K562 (cell line): Measurements from ENCODE around the gene ERFL. TPM values are rescaled to one million over a fixed set of nuclear protein-coding genes. Genes with fewer than 3 reads are reported as not detected.

Experiments
- ATAC-seq: fragments of 200-7000 bp; cut with Tn5 transposase; 3 replicates; pipeline ENCODE4 v1.9.1; 2020; ENCODE audit warnings: moderate library complexity
- BruUV-seq: library from RNA; stranded (reverse); fragments of 400-500 nt; replicated peaks from 2 replicates; lab custom pipeline; 2021; lab: Mats Ljungman, UMichigan
- CTCF ChIA-PET: fragments of 300-600 bp; formaldehyde crosslinking; extraction: SDS; loops from one replicate; lab custom pipeline; 2021; ENCODE audit warnings: low intra/inter-chr PET ratio; lab: Yijun Ruan, JAX
- POLR2A ChIA-PET: fragments of 300-600, 350-650 bp; sonication (Branson Sonifier 250); formaldehyde crosslinking; extraction: SDS; loops from one replicate; lab custom pipeline; 2021; ENCODE audit warnings: antibody characterized with exemption, inconsistent platforms; lab: Yijun Ruan, JAX
- DNase-seq, 4 experiments: peaks; one replicate each; pipeline versions ENCODE4 v3.0.0 to v3.0.0-alpha.2; 2011 to 2018; ENCODE audit warnings: low spot score in 3 of 4, mixed read lengths in 3 of 4; ENCODE audit errors: extremely low read depth in 1 of 4
- FAIRE-seq: peaks from 2 replicates; lab custom pipeline; 2011; peaks lifted over from hg19 to GRCh38; lab: Jason Lieb, UNC
- H2AFZ ChIP-seq: 2 replicates; pipeline ENCODE4 v1.6.0; 2011; ENCODE audit warnings: low read depth, low read length, control low read depth, inconsistent platforms
- H3K27ac ChIP-seq: fragments of 200-600 bp; 3 replicates; pipeline ENCODE4 v1.8.0; 2011; ENCODE audit warnings: low read depth, mild to moderate bottlenecking, control low read depth, inconsistent platforms, low read length, moderate library complexity, mixed read lengths; ENCODE audit errors: extremely low read depth
- H3K27me3 ChIP-seq, 2 experiments: fragments of 300-600 bp in 1 of 2; 2 replicates in 1 of 2; 3 replicates in 1 of 2; pipeline versions ENCODE4 v1.6.0 to v1.8.0; 2011; ENCODE audit warnings: inconsistent platforms in 2 of 2, low read length in 2 of 2, mild to moderate bottlenecking in 1 of 2, mixed read lengths in 1 of 2, moderate library complexity in 1 of 2; ENCODE audit not compliant: control insufficient read depth in 2 of 2, insufficient read depth in 2 of 2
- H3K36me3 ChIP-seq: fragments of 300-600 bp; 3 replicates; pipeline ENCODE4 v1.8.0; 2011; ENCODE audit warnings: mild to moderate bottlenecking, low read length, inconsistent platforms; ENCODE audit not compliant: control insufficient read depth, insufficient read depth
- H3K4me1 ChIP-seq, 2 experiments: fragments of 200-600 bp in 1 of 2; replicated peaks in 1 of 2; 2 replicates in 1 of 2; 3 replicates in 1 of 2; pipeline versions ENCODE4 v1.5.1 to v1.8.0; 2011; ENCODE audit warnings: inconsistent platforms in 2 of 2, low read length in 2 of 2, mild to moderate bottlenecking in 1 of 2, mixed read lengths in 1 of 2, moderate library complexity in 1 of 2; ENCODE audit not compliant: control insufficient read depth in 2 of 2, insufficient read depth in 2 of 2
- H3K4me2 ChIP-seq: 2 replicates; pipeline ENCODE4 v1.6.1; 2011; ENCODE audit warnings: low read length, control low read depth, inconsistent platforms, mixed read lengths; ENCODE audit not compliant: insufficient read depth
- H3K4me3 ChIP-seq: fragments of 200-600 bp; sonication (generic), shearing (Covaris generic); 2 replicates; pipeline ENCODE4 v1.5.1; 2016; ENCODE audit warnings: control low read depth, inconsistent platforms
- H3K79me2 ChIP-seq: fragments of 200-600 bp; 3 replicates; pipeline ENCODE4 v1.8.0; 2011; ENCODE audit warnings: low read length, inconsistent platforms; ENCODE audit not compliant: control insufficient read depth, insufficient read depth
- H3K9ac ChIP-seq, 2 experiments: 2 replicates each; pipeline versions ENCODE4 v1.6.0 to v1.6.1; 2011; ENCODE audit warnings: low read depth in 2 of 2, low read length in 2 of 2, control low read depth in 1 of 2, inconsistent platforms in 1 of 2, mild to moderate bottlenecking in 1 of 2, mixed read lengths in 1 of 2; ENCODE audit not compliant: insufficient read depth in 1 of 2
- H3K9me1 ChIP-seq: one replicate; pipeline ENCODE4 v1.6.0; 2011; ENCODE audit warnings: inconsistent platforms, mild to moderate bottlenecking, low read length, moderate library complexity; ENCODE audit not compliant: control insufficient read depth, insufficient read depth
- H3K9me3 ChIP-seq: replicated peaks from 2 replicates; pipeline ENCODE4 v1.5.1; 2011; ENCODE audit warnings: low read depth, low read length, inconsistent platforms; ENCODE audit not compliant: control insufficient read depth, insufficient read depth
- H4K20me1 ChIP-seq: replicated peaks from 2 replicates; pipeline ENCODE4 v1.6.1; 2011; ENCODE audit warnings: low read length, inconsistent platforms, mixed read lengths; ENCODE audit not compliant: control insufficient read depth, insufficient read depth
- EP300 ChIP-seq: IDR thresholded peaks from 2 replicates; pipeline ENCODE4 v1.6.1; 2012; ENCODE audit warnings: low read length, improper control_type of control experiment
- POLR2G ChIP-seq: fragments of 200-400 bp; formaldehyde crosslinking; IDR thresholded peaks from 2 replicates; pipeline ENCODE4 v1.6.1; 2017; ENCODE audit warnings: low read depth, mild to moderate bottlenecking, antibody characterized with exemption, low read length, moderate library complexity
- SAFB ChIP-seq: fragments of 200-400 bp; formaldehyde crosslinking; IDR thresholded peaks from 2 replicates; pipeline ENCODE4 v1.6.1; 2017; ENCODE audit warnings: low read depth, low read length, borderline replicate concordance
- SUPT5H ChIP-seq: fragments of 450-650 bp; IDR thresholded peaks from 2 replicates; pipeline ENCODE4 v1.6.1; 2016
- ZNF143 ChIP-seq: sonication (generic); formaldehyde crosslinking; IDR thresholded peaks from 2 replicates; pipeline ENCODE4 v1.9.0; 2022; ENCODE audit warnings: mild to moderate bottlenecking, missing genetic modification reagents
- WGBS: fragments of 100-300 bp; shearing (Covaris generic); methylation state at CpG from one replicate; pipeline ENCODE4 v1.1.6; 2016; ENCODE audit warnings: low coverage, mixed read lengths; ENCODE audit not compliant: insufficient coverage; ENCODE audit errors: missing lambda C conversion rate; 5-methylcytosine and 5-hydroxymethylcytosine counted together
- in situ Hi-C: fragments of 300-500 bp; cut with MboI; formaldehyde crosslinking; loops from 4 replicates; pipeline ENCODE4 v1.15.0; 2018; ENCODE audit warnings: inconsistent platforms, mixed read lengths
- intact Hi-C: fragments of 100-400 bp; cut with micrococcal nuclease; formaldehyde crosslinking; loops from 2 replicates; pipeline ENCODE4 v1.14.2; 2022
- polyA plus RNA-seq, 8 experiments: library from polyadenylated mRNA; depleted of rRNA in 4 of 8; stranded (reverse) in 5 of 8; unstranded in 3 of 8; fragments of >200 nt; fragmentation: Nextera tagmentation in 2 of 8; fragmentation: Illumina TruSeq in 1 of 8; extraction: Ambion mirVana in 2 of 8; extraction: Trizol in 1 of 8; gene quantifications; 2 replicates each; pipeline versions ENCODE4 v1.2.1 to v1.2.3, GENCODE V29; 2011 to 2014; ENCODE audit warnings: inconsistent platforms in 1 of 8, missing spikeins in 1 of 8
- total RNA-seq, 7 experiments: library from RNA; depleted of rRNA in 6 of 7; stranded (reverse); fragments of >200 nt in 6 of 7; fragmentation: Illumina TruSeq in 2 of 7; extraction: Trizol in 2 of 7; gene quantifications; 2 replicates each; pipeline versions ENCODE4 v1.2.1 to v1.2.3, GENCODE V29; 2011 to 2021; ENCODE audit warnings: low replicate concordance in 1 of 7
- TF ChIP-seq, protein P1 (sequence below), 3 experiments: fragments of 200-800 bp in 1 of 3; sonication (Bioruptor generic) in 1 of 3; sonication (generic) in 1 of 3; formaldehyde crosslinking in 1 of 3; IDR thresholded peaks; 2 replicates each; pipeline versions ENCODE4 v1.6.1 to v1.8.0; 2016 to 2022; ENCODE audit warnings: mild to moderate bottlenecking in 2 of 3, missing compliant biosample characterization in 2 of 3, missing genetic modification characterization in 2 of 3, missing genetic modification reagents in 1 of 3
- TF ChIP-seq, protein P2 (sequence below): sonication (generic); formaldehyde crosslinking; IDR thresholded peaks from 2 replicates; pipeline ENCODE4 v1.9.0; 2022; ENCODE audit warnings: mild to moderate bottlenecking, missing genetic modification reagents
- TF ChIP-seq, protein P3 (sequence below): fragments of 250-450 bp; sonication (Bioruptor Pico); IDR thresholded peaks from 2 replicates; pipeline ENCODE4 v1.9.0; 2021; ENCODE audit warnings: mild to moderate bottlenecking, inconsistent platforms

Gene ERFL
- total and polyA plus RNA-seq, 9 of the 15 experiments (the other 6 are each of a cell fraction or from before 2014, with no cell fraction given): 0.07 to 0.75 (median 0.32) TPM; not detected in 4

DNA sequence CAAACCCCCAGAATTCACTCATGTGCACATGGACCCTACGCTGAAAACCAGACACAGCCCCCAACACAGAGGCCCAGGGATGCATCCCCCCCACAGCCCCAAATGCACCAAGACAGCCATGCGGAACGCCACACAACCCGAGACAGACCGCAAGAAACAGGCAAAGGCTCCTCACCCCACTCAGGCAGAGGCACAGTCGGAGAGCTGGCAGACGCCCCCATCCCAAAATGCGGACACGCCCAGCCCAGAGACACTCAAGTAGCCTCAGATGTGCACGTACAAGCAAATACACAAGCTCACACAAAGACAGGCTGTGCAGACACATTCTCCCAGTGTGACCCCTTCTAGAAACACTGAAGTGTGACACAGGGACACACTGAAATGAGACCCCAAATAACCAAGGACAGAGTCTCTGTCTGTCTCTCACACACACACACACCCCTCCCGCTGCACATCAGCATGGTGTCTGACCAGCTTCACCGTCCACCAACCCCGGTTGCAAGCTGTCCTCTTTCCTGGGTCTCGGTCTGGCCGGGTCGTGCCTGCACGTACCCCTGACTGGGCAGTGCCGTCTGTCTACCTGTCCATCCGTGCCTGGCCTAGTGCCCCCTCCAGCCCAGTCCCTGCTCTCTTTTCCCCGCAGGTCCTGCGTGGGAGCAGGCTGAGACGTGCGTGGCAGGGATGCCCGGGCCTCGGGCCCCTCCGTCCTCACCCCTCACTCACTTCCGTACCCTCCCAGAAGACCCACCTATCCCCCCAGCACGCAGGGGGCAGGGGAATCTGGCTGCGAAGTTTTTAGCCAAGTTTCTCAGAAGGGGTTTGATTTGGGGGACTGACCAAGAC is 16.1 kb downstream of the ERFL start:
- TF ChIP-seq, protein P1, sequence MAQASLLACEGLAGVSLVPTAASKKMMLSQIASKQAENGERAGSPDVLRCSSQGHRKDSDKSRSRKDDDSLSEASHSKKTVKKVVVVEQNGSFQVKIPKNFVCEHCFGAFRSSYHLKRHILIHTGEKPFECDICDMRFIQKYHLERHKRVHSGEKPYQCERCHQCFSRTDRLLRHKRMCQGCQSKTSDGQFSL (CRISPR knock-in tag; IDR thresholded peaks at IDR 0.05): peak; percentile 44; the same call in 1 of the 2 replicates
- TF ChIP-seq, protein P1 (tag; IDR thresholded peaks at IDR 0.05): no peak
- TF ChIP-seq ZNF143 (CRISPR knock-in tag): 0 out of 2 replicates have a peak, but pooled peaks have one; percentile 31
- TF ChIP-seq SAFB: peak; percentile 23; the same call in 1 of the 2 replicates
- 0 out of 2 replicates have a peak, but pooled peaks have one; percentile 27 for TF ChIP-seq SUPT5H
- TF ChIP-seq, protein P2, sequence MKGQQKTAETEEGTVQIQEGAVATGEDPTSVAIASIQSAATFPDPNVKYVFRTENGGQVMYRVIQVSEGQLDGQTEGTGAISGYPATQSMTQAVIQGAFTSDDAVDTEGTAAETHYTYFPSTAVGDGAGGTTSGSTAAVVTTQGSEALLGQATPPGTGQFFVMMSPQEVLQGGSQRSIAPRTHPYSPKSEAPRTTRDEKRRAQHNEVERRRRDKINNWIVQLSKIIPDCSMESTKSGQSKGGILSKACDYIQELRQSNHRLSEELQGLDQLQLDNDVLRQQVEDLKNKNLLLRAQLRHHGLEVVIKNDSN: 0 out of 2 replicates have a peak, but pooled peaks have one; percentile 7
- TF ChIP-seq EP300: no peak
- TF ChIP-seq, protein P3, sequence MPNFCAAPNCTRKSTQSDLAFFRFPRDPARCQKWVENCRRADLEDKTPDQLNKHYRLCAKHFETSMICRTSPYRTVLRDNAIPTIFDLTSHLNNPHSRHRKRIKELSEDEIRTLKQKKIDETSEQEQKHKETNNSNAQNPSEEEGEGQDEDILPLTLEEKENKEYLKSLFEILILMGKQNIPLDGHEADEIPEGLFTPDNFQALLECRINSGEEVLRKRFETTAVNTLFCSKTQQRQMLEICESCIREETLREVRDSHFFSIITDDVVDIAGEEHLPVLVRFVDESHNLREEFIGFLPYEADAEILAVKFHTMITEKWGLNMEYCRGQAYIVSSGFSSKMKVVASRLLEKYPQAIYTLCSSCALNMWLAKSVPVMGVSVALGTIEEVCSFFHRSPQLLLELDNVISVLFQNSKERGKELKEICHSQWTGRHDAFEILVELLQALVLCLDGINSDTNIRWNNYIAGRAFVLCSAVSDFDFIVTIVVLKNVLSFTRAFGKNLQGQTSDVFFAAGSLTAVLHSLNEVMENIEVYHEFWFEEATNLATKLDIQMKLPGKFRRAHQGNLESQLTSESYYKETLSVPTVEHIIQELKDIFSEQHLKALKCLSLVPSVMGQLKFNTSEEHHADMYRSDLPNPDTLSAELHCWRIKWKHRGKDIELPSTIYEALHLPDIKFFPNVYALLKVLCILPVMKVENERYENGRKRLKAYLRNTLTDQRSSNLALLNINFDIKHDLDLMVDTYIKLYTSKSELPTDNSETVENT (CRISPR knock-in tag): no peak
- peak; percentile 50 for TF ChIP-seq POLR2G
- H4K20me1 ChIP-seq: peaks cover 29% of the 10 kb centered on the region; the same call in 1 of the 2 replicates
- no peak overlapping the region for H2AFZ ChIP-seq
- no peaks in the 10 kb centered on the region; the same call in 2 of the 3 replicates for H3K36me3 ChIP-seq
- ChIA-PET POLR2A (interaction anchor here (0.7 to 1.4 kb wide), 3 partner anchors 9 to 23 kb away, joined by 4 read pairs; no protein-coding TSS in a partner anchor), CTCF (no interaction called here)
- H3K4me3 ChIP-seq: no peak overlapping the region
- no peak overlapping the region for H3K27ac ChIP-seq
- in situ Hi-C loops: no loop called here
- H3K4me1 ChIP-seq: peaks cover 0 to 22% of the 10 kb centered on the region in 2 experiments; a peak in 2 of 5 replicates
- intact Hi-C loops: no loop called here
- no peak overlapping the region; a peak in 1 of 4 replicates for H3K9ac ChIP-seq
- peak in 1 of 4 experiments; percentile 16 for DNase-seq
- no peaks in the 10 kb centered on the region for H3K9me1 ChIP-seq
- WGBS: 8% methylated on average over 25 of the region's 29 CpGs
- peaks cover 32 to 53% of the 10 kb centered on the region in 2 experiments for H3K27me3 ChIP-seq
- no peaks in the 10 kb centered on the region for H3K9me3 ChIP-seq
- 0 out of 3 replicates have a peak, but pooled peaks have one; percentile 10 for ATAC-seq
- FAIRE-seq: no peak
- no peak overlapping the region for H3K4me2 ChIP-seq
- H3K79me2 ChIP-seq: no peaks in the 10 kb centered on the region
- BruUV-seq: no TSS peak
